ENCODE results near the gene KIF22. TPM values are rescaled to one million over a fixed set of nuclear protein-coding genes. Genes with fewer than 3 reads are reported as not detected.

Gene KIF22
- total and polyA plus RNA-seq, 9 of the 15 experiments (the other 6 are each of a cell fraction or from before 2014, with no cell fraction given), result 8.7 to 232 (median 131) TPM

DNA sequence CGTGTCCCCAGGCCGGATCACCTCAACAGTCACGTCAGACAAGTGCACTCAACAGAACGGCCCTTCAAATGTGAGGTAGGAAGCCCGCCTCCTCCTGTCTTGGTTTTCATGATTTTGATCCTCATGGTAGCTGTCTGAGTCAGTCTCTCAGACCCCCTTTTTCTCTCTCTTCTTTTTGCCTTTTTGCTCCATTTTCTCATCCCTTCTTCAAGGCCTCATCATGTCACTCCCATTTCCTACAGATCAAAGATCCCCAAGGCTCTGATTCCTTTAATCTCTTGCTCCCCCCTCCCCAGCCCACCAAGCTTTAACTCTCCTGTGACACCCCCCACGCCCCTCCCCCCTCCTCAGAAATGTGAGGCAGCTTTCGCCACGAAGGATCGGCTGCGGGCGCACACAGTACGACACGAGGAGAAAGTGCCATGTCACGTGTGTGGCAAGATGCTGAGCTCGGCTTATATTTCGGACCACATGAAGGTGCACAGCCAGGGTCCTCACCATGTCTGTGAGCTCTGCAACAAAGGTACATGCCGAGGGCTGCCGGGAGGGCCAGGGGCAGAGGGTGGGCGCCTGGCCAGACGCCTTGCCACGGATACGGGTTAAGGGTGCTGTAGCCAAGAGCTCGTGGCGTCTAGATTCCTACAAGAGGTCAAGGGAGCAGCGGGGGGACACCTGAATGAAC is 17.8 kb downstream of the KIF22 start:
- ATAC-seq, result no peak
- Histone ChIP-seq H3K9me1 (ENCODE audit: control insufficient read depth, insufficient read depth, low read length) (no peaks in the 10 kb centered on the region), H3K27ac (ENCODE audit: extremely low read depth, low read depth, low read length) (peak overlapping the region; percentile 88), H4K20me1 (replicated peaks; ENCODE audit: control insufficient read depth, insufficient read depth, low read length) (peaks cover 23% of the 10 kb centered on the region; the same call in 1 of the 2 replicates), H3K4me3 (peak overlapping the region; percentile 60), H3K9me3 (replicated peaks; ENCODE audit: control insufficient read depth, insufficient read depth, low read depth, low read length) (no peaks in the 10 kb centered on the region), H3K4me2 (ENCODE audit: insufficient read depth, low read length) (peak overlapping the region; percentile 91), H3K9ac (ENCODE audit: insufficient read depth in 1 of 2, low read depth in 2 of 2, low read length in 2 of 2) (peak overlapping the region; percentile 84 to 100), H2AFZ (ENCODE audit: low read depth, low read length) (no peak overlapping the region), H3K36me3 (ENCODE audit: control insufficient read depth, insufficient read depth, low read length) (peaks cover 50% of the 10 kb centered on the region), H3K27me3 (ENCODE audit: control insufficient read depth in 2 of 2, insufficient read depth in 2 of 2, low read length in 2 of 2) (no peaks in the 10 kb centered on the region), H3K79me2 (ENCODE audit: control insufficient read depth, insufficient read depth, low read length) (peaks cover 47% of the 10 kb centered on the region), H3K4me1 (replicated peaks in 1 of 2; ENCODE audit: control insufficient read depth in 2 of 2, insufficient read depth in 2 of 2, low read length in 2 of 2) (peaks cover 49 to 74% of the 10 kb centered on the region in 2 experiments)
- under 1% methylated on average over 24 of the region's 25 CpGs for WGBS (ENCODE audit: insufficient coverage, low coverage, missing lambda C conversion rate)
- intact Hi-C loops (cut with micrococcal nuclease), result no loop called here
- peak in 1 of 4 experiments; percentile 48 for DNase-seq (ENCODE audit: extremely low read depth in 1 of 4, low spot score in 3 of 4)
- in situ Hi-C loops (cut with MboI), result no loop called here
- ChIA-PET CTCF (ENCODE audit: low intra/inter-chr PET ratio) (interaction anchor here (1.1 kb wide), 1 partner anchor 8 kb away, joined by 3 read pairs; no protein-coding TSS in a partner anchor), POLR2A (interaction anchor here (0.5 to 2.7 kb wide), 7 partner anchors 11 to 745 kb away, joined by 3 to 8 read pairs (median 3); partner anchors contain the start of gene KIF22)
- FAIRE-seq, result no peak
- no TSS peak for BruUV-seq (replicated peaks)
- TF ChIP-seq TEAD4 (IDR thresholded peaks at IDR 0.05; ENCODE audit: low read length), result no peak
- TF ChIP-seq TEAD4 (CRISPR knock-in tag; IDR thresholded peaks at IDR 0.05; ENCODE audit: borderline replicate concordance), result no peak
- TF ChIP-seq, protein P1, sequence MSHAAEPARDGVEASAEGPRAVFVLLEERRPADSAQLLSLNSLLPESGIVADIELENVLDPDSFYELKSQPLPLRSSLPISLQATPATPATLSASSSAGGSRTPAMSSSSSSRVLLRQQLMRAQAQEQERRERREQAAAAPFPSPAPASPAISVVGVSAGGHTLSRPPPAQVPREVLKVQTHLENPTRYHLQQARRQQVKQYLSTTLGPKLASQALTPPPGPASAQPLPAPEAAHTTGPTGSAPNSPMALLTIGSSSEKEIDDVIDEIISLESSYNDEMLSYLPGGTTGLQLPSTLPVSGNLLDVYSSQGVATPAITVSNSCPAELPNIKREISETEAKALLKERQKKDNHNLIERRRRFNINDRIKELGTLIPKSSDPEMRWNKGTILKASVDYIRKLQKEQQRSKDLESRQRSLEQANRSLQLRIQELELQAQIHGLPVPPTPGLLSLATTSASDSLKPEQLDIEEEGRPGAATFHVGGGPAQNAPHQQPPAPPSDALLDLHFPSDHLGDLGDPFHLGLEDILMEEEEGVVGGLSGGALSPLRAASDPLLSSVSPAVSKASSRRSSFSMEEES (CRISPR knock-in tag; IDR thresholded peaks at IDR 0.05), result 0 out of 2 replicates have a peak, but pooled peaks have one; percentile 6
- no peak for TF ChIP-seq MYC (IDR thresholded peaks at IDR 0.05; ENCODE audit: low read depth, low read length)
- TF ChIP-seq MYC (CRISPR knock-in tag; IDR thresholded peaks at IDR 0.05; ENCODE audit: borderline replicate concordance, low read depth), result no peak
- TF ChIP-seq CC2D1A (IDR thresholded peaks at IDR 0.05), result no peak
- TF ChIP-seq HCFC1 (IDR thresholded peaks at IDR 0.05; ENCODE audit: low read depth, low read length), result no peak
- TF ChIP-seq, protein P2, sequence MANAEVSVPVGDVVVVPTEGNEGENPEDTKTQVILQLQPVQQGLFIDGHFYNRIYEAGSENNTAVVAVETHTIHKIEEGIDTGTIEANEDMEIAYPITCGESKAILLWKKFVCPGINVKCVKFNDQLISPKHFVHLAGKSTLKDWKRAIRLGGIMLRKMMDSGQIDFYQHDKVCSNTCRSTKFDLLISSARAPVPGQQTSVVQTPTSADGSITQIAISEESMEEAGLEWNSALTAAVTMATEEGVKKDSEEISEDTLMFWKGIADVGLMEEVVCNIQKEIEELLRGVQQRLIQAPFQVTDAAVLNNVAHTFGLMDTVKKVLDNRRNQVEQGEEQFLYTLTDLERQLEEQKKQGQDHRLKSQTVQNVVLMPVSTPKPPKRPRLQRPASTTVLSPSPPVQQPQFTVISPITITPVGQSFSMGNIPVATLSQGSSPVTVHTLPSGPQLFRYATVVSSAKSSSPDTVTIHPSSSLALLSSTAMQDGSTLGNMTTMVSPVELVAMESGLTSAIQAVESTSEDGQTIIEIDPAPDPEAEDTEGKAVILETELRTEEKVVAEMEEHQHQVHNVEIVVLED (CRISPR knock-in tag; IDR thresholded peaks at IDR 0.05), result no peak
- TF ChIP-seq MCM5 (IDR thresholded peaks at IDR 0.05; ENCODE audit: low read depth), result no peak
- TF ChIP-seq CREB3L1 (IDR thresholded peaks at IDR 0.05; ENCODE audit: borderline replicate concordance, low read depth), result no peak
- TF ChIP-seq CREB3 (tag; conservative IDR thresholded peaks at IDR 0.05; ENCODE audit: low read depth), result no peak
- TF ChIP-seq MIER1 (IDR thresholded peaks at IDR 0.05; ENCODE audit: low read depth), result no peak
- no peak for TF ChIP-seq EWSR1 (IDR thresholded peaks at IDR 0.05; ENCODE audit: borderline replicate concordance, low read depth, partially characterized antibody)
- peak; percentile 65 for TF ChIP-seq RBM39 (optimal IDR thresholded peaks at IDR 0.05; ENCODE audit: low read depth, low read length)
- TF ChIP-seq NR1H2 (CRISPR knock-in tag; IDR thresholded peaks at IDR 0.05), result no peak
- TF ChIP-seq, protein P3, sequence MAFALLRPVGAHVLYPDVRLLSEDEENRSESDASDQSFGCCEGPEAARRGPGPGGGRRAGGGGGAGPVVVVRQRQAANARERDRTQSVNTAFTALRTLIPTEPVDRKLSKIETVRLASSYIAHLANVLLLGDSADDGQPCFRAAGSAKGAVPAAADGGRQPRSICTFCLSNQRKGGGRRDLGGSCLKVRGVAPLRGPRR (CRISPR knock-in tag; IDR thresholded peaks at IDR 0.05), result no peak

Data from K562 (cell line).